Femur (tissue), 1 donor: ENCODE data around the gene SUMF2.
"Not testable (repeated sequence)": the region's sequence is repeated elsewhere in the genome, so short reads cannot be mapped to it uniquely, and the experiment has no call there.

Experiments
- DNase-seq: peaks from one replicate; pipeline ENCODE4 v3.0.0-alpha.2; 2017

The SUMF2 gene

DNA sequence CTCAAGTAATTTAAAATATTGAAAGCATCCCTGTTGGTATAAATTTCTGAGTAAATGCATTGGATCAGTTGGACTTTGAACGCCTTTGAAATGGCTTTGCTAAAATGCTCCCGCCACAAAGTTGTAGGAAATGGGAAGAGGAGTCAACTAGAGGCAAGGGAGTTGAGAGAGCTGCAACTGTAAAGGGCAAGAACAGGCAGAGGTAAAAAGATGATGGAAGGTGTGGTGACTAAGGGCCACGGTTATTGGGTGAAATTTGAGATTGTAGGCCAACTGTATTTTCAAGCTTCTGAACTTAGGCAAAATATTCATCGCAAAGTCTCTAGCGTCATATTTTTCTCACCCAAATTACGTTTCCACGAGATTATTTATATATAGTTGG, 595 bp upstream of the SUMF2 start:
- no peak for DNase-seq

DNA sequence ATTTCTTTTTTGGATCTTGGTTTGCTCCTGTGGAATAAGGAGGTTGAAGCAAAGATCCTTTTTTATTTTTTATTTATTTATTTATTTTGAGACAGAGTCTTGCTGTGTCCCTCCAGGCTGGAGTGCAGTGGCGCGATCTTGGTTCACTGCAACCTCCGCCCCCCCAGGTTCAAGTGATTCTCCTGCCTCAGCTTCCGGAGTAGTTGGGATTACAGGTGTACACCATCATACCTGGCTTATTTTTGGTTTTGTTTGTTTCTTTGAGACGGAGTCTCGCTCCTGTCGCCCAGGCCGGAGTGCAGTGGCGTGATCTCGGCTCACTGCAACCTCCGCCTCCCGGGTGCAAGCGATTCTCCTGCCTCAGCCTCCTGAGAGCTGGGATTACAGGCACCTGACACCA, 2.3 kb downstream of the SUMF2 start:
- DNase-seq = not testable (repeated sequence)

GRCh38 chr7:56074371-56074791, 10.3 kb downstream of the SUMF2 start:
- DNase-seq = peak; percentile 87

DNA sequence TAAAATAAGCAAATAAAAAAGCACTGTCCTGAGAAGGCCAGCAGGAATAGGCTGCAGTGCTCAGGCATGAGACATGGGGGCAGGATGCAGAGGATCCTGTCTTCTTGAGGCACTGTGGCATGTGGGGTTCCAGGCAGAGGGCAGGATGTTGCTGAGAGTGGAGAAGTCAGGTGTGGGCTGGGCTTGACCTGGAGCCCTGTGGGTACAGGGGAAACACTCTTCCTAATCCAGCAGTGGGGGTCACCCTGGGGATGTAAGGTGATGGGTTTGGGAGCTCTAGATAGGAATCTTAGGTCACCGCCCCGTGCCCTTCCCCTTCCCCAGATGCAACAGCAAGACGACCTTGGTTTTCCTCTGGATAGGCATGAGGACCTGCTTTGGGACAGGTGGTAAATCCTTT, 13.6 kb downstream of the SUMF2 start:
- DNase-seq = no peak

DNA sequence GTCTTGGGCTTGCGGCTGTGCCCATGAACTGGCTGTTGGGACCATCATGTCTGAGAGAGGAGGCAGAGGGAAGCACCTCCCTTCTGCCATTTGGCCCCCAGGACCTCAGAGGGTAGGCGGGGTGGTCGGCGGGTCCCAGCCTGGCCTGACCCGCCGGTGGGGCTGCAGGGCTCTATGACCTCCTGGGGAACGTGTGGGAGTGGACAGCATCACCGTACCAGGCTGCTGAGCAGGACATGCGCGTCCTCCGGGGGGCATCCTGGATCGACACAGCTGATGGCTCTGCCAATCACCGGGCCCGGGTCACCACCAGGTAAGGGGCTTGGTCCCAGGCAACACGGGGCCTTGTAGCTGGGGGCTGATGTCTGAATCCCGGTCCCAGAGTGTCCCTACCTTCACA, 14.1 kb downstream of the SUMF2 start:
- no peak for DNase-seq

GRCh38 chr7:56079450-56080185, 15.5 kb downstream of the SUMF2 start:
- peak; percentile 81 for DNase-seq

DNA sequence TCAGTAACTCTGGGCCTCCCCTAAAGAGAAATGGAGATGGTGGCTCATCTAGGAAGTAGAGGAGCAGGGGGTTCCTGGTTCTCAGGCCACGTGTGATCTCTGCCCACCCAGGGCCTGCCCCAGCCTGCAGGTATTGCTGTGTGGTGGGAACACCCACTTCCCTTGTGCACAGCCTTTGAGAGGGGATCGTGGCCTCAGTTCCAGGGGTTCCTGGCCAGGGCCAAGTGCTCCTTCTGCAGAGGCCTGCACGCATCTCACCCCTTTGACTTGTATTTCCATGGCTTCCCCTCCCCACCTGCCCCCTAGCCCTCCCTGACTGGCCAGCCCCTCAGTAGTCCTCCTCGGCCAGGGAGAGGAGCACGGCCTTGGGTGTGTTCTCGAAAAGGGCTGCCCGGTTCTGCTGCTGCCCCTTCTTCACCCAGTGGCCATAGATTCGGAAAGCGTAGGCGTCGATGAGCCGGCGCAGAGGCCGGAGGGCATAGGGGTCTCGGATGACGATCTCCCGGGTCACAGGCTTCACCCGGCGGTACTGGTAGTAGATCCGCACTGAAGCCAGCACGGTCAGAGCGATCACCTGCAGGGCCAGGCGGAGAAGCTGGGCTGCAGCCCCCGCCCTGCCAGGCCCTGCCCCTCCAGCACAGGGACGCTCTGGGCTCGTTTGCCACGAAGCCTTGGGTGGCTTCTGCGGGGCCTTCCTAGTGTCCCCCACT, 16.8 kb downstream of the SUMF2 start:
- not testable (repeated sequence) for DNase-seq

- DNase-seq = no peak
Measured at GRCh38 chr7:56081626-56082340, 17.7 kb downstream of the SUMF2 start.

GRCh38 chr7:56083150-56083785, 19.2 kb downstream of the SUMF2 start:
- no peak for DNase-seq

GRCh38 chr7:56086761-56087160, 22.7 kb downstream of the SUMF2 start:
- no peak for DNase-seq

DNA sequence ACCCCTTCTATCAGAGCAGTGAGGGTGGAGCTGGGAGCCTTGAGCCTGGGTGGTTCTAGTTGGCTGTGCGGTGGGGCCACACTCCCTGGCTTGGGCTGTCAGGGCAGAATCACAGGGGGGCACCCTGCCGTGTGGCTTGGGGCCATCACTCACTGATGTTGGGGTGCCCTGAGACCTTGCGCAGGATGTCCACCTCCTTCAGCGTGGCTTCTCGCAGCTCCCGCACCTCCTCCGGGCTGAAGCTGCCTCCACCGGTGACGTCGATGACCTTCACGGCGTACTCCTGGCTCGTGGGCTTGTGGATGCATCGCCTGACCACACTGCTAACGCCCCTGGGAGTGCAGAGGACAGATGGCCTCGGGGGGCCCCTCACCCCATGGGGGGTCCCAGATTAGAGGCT, 23.4 kb downstream of the SUMF2 start:
- no peak for DNase-seq

DNA sequence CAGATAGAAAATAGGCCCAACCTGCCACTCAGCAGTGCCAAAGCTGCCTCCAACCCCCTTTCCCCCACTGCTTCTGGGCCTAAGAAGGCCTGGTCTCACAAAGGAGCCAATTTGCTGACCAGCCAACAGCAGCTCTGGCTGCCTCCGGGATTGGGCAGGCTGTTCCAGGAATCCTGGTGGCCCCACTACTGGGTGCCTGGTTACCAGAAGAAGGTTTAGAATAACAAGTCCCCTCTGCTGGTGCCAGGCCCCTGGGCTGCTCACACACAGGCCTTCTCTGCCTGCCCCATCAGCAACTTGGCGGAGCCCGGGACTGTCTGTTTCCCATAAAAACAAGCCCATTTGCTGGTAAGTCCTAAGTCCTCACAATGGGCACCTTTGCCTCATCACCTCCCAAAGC, 27.5 kb downstream of the SUMF2 start:
- DNase-seq = peak; percentile 75

- DNase-seq = not testable (repeated sequence)
Measured at GRCh38 chr7:56092388-56092787, 28.3 kb downstream of the SUMF2 start.

- DNase-seq = peak; percentile 89
Measured at GRCh38 chr7:56092789-56093531, 28.9 kb downstream of the SUMF2 start, which contains the start of gene PHKG1. PHKG1 (minus strand) TSS chr7:56092952; CDS start chr7:56088941, 4,011 bp downstream.

DNA sequence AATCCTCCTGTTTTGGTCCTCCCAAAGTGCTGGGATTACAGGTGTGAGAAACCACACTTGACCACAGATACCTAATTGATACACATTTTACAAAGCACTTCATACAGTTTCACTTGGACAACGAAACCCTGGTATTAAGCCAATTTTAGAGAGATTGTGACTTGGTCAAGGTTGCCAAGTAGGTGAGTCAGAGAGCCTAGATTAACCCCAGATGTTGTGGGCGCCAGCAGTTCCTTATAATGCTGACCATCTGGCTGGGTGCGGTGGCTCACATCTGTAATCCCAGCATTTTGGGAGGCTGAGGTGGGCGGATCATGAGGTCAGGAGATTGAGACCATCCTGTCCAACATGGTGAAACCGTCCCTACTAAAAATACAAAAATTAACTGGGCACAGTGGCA, 33.6 kb downstream of the SUMF2 start:
- DNase-seq = no peak

DNA sequence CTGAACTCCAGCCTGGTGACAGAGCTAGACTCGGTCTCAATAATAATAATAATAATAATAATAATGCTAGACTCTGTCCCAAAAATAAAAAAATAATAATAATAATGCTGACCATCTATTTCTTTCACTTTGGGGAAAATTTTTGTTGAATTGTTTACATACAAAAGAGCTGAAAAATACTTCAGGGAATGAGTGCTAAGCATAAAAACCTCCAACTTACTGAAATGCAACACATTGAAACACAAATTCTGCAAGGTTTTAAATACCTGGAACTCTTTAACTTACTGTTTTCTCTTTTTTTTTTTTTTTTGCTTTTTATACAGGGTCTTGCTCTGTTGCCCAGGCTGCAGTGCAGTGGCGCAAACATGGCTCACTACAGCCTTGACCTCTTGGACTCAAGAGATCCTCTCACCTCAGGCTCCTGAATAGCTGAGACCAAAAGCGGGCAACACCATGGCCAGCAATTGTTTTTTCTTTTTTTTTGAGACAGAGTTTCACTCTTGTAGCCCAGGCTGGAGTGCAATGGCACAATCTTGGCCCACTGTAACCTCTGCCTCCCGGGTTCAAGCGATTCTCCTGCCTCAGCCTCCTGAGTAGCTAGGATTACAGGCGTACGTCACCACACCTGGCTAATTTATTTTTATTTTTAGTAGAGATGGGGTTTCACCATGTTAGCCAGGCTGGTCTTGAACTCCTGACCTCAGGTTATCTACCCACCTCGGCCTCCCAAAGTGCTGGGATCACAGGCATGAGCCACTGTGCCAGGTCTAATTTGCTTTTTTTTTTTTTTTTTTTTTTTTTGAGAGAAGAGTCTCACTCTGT, 34.3 kb downstream of the SUMF2 start:
- not testable (repeated sequence) for DNase-seq

DNA sequence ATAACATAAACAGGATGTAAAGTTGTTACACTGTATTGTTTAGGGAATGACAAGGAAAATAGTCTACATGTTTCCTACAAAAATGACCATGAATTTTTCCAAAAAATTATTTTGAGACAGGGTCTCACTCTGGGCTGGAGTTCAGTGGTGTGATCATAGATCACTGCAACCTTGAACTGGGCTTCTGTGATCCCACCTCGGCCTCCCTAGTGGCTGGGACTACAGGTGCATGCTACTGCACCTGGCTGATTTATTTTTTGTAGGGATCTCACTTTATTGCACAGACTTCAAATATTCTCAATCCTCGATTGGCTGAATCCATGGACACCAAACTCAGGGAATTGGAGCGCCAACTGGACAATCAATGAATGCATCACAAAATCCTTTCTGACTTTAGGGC, 35.6 kb downstream of the SUMF2 start:
- no peak for DNase-seq

- DNase-seq = not testable (repeated sequence)
Measured at GRCh38 chr7:56104138-56104537, 40.1 kb downstream of the SUMF2 start.

GRCh38 chr7:56105508-56105907, 41.4 kb downstream of the SUMF2 start:
- peak; percentile 36 for DNase-seq

DNA sequence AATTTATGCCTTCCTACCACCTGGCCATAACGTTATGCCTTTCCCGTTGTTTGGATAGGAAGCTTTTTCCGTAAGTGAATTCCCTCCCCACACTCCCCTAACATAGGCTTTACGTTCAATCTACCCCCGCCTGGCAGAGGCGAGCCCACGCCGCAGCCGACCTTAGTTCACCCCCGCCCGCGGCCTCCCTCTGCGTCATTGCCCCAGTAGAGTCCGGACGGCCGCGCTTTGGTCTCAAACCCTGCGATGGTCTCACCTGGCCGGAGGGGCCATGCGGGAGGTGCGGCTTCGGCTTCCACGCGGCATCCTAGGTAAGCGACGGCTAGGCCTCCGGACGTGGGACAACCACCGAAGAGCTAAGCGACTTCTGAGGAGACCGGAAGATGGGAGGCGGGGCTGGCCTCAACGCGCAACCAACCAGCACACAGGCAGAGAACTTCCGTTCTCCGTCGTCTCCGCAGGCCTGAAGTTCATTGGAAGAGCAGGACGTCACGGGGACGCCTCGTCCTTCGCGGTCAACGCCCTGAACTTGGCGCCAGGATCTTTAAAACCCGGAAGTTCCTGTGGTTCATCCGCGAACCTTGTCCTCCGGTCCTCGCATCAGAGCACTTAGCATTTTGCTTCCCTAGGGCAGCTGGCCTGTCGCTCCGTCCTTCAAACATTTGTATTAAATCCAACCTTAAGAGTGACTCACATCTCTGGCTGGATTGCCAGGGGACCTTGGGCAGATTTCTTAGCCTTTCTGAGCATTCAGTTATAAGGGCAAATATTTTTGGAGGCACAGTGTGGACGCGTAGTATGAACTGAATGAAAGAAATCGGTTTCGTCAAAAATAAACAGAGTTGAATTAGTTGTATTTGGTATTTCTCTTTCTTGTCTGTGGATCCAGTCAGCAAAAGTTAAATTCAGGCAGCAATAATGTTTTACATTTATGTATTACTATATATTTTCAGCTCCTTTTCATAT, 42.3 kb downstream of the SUMF2 start, which contains the start of gene CHCHD2:
CHCHD2 (minus strand) TSS at position 369 of the 966 bp plus-strand sequence; CDS start at position 306, 63 bp downstream.
- peak; percentile 99 for DNase-seq
